ENCODE results near the gene CD2BP2. TPM values are rescaled to one million over a fixed set of nuclear protein-coding genes. Genes with fewer than 3 reads are reported as not detected.

Gene CD2BP2
- total RNA-seq, 1 donor from 2014 or later: 29.2 TPM

DNA sequence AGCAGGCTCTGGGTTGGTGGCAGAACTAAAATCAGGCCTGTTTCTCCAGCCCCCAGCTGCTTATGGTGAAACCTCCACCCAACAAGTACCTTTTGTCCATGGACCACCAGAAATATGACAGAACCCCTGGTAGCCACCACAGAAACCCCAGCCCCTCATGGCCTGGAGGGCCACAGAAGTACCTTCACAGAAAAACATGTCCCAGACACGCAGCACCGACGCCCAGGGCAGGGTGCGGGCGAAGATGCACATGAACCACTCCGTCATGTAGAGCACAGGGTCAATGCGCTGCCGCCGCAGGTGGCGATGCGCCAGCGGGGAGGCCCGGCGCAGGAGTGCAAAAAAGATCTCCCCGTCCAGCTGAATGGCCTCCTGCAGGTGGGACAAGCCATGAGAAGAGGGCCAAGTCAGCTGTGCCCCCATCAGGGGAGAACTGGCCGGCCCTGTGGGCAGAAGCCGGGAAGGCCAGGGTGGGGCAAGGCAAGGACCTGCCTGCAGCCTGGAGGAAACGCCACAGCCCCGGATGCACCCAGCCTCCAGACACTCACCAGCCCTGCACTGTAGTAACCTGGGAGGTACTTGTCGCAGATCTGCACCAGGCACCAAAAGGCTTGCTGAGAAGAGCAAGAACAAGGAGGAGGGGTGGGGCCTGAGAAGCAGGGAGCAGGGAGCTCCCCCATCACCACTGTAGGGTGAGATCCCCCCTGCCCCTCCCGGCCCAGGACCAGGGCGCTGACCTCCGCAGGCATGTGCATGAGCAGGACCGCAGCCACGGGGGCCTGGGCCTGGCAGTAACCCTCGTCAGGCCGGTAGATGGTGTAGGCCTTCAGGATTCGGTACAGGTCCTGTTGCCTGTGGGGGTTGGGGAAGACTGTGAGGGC is 4.1 kb upstream of the CD2BP2 start:
- H3K27ac ChIP-seq: no peak overlapping the region
- DNase-seq (ENCODE audit: extremely low spot score in 2 of 2): peak in 1 of 2 donors; percentile 85
- H3K4me3 ChIP-seq: no peak overlapping the region
- no peaks in the 10 kb centered on the region for H3K9me3 ChIP-seq
- intact Hi-C loops (cut with DNase I): no loop called here
- H3K36me3 ChIP-seq: peaks cover 0 to 25% of the 10 kb centered on the region in 2 donors
- TF ChIP-seq POLR2AphosphoS5 (IDR thresholded peaks at IDR 0.05; ENCODE audit: insufficient read depth in 1 of 2, low read depth in 1 of 2): no peak
- no peak for TF ChIP-seq POLR2A (IDR thresholded peaks at IDR 0.05)
- TF ChIP-seq, protein P1, sequence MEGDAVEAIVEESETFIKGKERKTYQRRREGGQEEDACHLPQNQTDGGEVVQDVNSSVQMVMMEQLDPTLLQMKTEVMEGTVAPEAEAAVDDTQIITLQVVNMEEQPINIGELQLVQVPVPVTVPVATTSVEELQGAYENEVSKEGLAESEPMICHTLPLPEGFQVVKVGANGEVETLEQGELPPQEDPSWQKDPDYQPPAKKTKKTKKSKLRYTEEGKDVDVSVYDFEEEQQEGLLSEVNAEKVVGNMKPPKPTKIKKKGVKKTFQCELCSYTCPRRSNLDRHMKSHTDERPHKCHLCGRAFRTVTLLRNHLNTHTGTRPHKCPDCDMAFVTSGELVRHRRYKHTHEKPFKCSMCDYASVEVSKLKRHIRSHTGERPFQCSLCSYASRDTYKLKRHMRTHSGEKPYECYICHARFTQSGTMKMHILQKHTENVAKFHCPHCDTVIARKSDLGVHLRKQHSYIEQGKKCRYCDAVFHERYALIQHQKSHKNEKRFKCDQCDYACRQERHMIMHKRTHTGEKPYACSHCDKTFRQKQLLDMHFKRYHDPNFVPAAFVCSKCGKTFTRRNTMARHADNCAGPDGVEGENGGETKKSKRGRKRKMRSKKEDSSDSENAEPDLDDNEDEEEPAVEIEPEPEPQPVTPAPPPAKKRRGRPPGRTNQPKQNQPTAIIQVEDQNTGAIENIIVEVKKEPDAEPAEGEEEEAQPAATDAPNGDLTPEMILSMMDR (IDR thresholded peaks at IDR 0.05): no peak
- no peaks in the 10 kb centered on the region for H3K27me3 ChIP-seq
- peaks cover 22% of the 10 kb centered on the region for H3K4me1 ChIP-seq

GRCh38 chr16:30358577-30358936 is 3.4 kb upstream of the CD2BP2 start:
- DNase-seq (ENCODE audit: extremely low spot score in 2 of 2): no peak
- Histone ChIP-seq H3K36me3 (peaks cover 0 to 27% of the 10 kb centered on the region in 2 donors), H3K9me3 (no peaks in the 10 kb centered on the region), H3K4me1 (peaks cover 28% of the 10 kb centered on the region), H3K27me3 (no peaks in the 10 kb centered on the region), H3K27ac (no peak overlapping the region), H3K4me3 (no peak overlapping the region)
- no peak for TF ChIP-seq POLR2A (IDR thresholded peaks at IDR 0.05)
- intact Hi-C loops (cut with DNase I): no loop called here

DNA sequence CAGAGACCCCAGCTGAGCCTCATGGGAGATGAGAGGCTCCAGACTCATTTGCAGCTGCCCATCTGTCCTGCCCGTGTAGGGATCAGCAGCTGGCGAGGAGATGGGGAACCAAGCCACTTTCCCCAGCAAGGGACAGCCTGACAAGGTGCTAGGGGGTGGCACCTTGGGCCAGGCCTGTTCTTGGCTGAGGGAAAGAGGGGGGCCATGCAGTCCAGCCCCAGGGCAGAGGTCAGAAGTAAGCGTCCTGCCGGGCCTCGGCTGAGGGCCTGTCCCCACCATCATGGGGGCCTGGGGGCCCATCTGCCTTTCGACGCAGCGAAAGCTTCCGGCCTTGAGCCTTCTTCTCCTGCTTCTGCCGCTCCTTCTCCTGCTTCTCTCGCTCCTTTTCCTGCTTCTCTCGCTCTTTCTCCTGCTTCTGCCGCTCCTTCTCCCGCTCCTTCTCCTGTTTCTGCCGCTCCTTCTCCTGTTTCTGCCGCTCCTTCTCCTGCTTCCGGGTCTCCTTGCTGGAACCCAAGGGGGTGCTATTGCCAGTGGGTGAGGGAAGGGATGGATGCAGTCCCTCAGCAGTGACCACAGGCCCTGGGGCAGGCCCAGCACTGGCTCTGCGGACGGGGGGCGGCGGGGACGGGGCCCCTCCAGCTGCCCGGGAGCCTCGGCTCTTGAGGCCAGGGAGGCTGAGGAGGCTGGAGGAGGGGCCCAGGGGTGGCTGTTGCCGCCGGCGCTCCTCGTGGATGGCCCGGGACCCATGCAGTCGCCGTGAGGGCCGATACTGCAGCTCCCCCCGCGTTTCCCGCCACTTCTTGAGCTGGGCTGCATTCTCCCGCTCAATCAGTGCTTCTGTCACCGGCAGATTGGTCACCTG is 2.8 kb upstream of the CD2BP2 start:
- no peak overlapping the region for H3K27ac ChIP-seq
- peaks cover 0 to 33% of the 10 kb centered on the region in 2 donors for H3K36me3 ChIP-seq
- intact Hi-C loops (cut with DNase I): no loop called here
- H3K4me3 ChIP-seq: no peak overlapping the region
- no peak for DNase-seq (ENCODE audit: extremely low spot score in 2 of 2)
- no peaks in the 10 kb centered on the region for H3K9me3 ChIP-seq
- no peaks in the 10 kb centered on the region for H3K27me3 ChIP-seq
- peaks cover 34% of the 10 kb centered on the region for H3K4me1 ChIP-seq
- no peak for TF ChIP-seq POLR2A (IDR thresholded peaks at IDR 0.05)
- TF ChIP-seq, protein P1 (IDR thresholded peaks at IDR 0.05): no peak
- no peak for TF ChIP-seq POLR2AphosphoS5 (IDR thresholded peaks at IDR 0.05; ENCODE audit: insufficient read depth in 1 of 2, low read depth in 1 of 2)

- H3K9me3 ChIP-seq: no peaks in the 10 kb centered on the region
- H3K4me1 ChIP-seq: peaks cover 42% of the 10 kb centered on the region
- intact Hi-C loops (cut with DNase I): no loop called here
- DNase-seq (ENCODE audit: extremely low spot score in 2 of 2): no peak
- H3K27me3 ChIP-seq: no peaks in the 10 kb centered on the region
- peaks cover 0 to 38% of the 10 kb centered on the region in 2 donors for H3K36me3 ChIP-seq
- H3K27ac ChIP-seq: no peak overlapping the region
- TF ChIP-seq POLR2AphosphoS5 (IDR thresholded peaks at IDR 0.05; ENCODE audit: insufficient read depth in 1 of 2, low read depth in 1 of 2): no peak
- TF ChIP-seq, protein P1 (IDR thresholded peaks at IDR 0.05): no peak
- no peak overlapping the region for H3K4me3 ChIP-seq
These were observed 2.1 kb upstream of the CD2BP2 start for GRCh38 chr16:30357085-30357714.

- DNase-seq (ENCODE audit: extremely low spot score in 2 of 2): peak in 1 of 2 donors; percentile 86
- TF ChIP-seq, protein P1 (IDR thresholded peaks at IDR 0.05): no peak
- TF ChIP-seq POLR2AphosphoS5 (IDR thresholded peaks at IDR 0.05; ENCODE audit: insufficient read depth in 1 of 2, low read depth in 1 of 2) (no peak), POLR2A (IDR thresholded peaks at IDR 0.05) (no peak)
- Histone ChIP-seq H3K9me3 (no peaks in the 10 kb centered on the region), H3K36me3 (peaks cover 0 to 36% of the 10 kb centered on the region in 2 donors), H3K27ac (peak overlapping the region; percentile 92), H3K4me3 (peak overlapping the region in 1 of 2 donors; percentile 100), H3K4me1 (peaks cover 48% of the 10 kb centered on the region), H3K27me3 (no peaks in the 10 kb centered on the region)
- intact Hi-C loops (cut with DNase I): no loop called here
These were observed 1.4 kb upstream of the CD2BP2 start for GRCh38 chr16:30356401-30357084.

Measured in vagina (tissue), 2 donors.